ENCODE results near the gene PDLIM5.

DNA sequence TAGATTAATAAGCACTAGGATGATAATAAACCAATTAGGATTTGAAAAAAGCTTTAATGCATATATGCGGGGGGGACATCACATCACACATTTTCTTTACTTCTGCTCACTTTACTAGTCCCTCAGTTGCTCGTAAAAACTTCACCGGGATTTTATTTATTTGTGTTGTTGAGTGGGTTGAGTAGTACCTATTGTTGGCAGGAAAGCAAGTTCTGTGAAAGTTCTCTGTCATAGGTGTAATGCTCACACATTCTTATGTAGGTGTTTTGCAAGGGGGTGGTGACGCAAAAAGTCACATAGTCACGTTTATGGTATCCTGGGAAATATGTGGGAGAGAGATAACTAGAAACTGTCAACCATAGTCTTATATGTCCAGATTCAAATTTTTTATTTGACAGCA is 65.3 kb downstream of the PDLIM5 start:
- TF ChIP-seq TAF1 (IDR thresholded peaks at IDR 0.05; ENCODE audit: borderline replicate concordance, low read depth, low read length) (no peak), POLR2AphosphoS5 (IDR thresholded peaks at IDR 0.05; ENCODE audit: low read depth, low read length) (no peak)

Data from GM12892 (cell line).